NCI-H2196 (cell line): Measurements from ENCODE around the gene ULK3.

Source experiments
- DNase-seq: peaks from one replicate; lab custom pipeline; 2025; ENCODE audit not compliant: unreplicated experiment; lab: John Stamatoyannopoulos, UW

The ULK3 gene

DNA sequence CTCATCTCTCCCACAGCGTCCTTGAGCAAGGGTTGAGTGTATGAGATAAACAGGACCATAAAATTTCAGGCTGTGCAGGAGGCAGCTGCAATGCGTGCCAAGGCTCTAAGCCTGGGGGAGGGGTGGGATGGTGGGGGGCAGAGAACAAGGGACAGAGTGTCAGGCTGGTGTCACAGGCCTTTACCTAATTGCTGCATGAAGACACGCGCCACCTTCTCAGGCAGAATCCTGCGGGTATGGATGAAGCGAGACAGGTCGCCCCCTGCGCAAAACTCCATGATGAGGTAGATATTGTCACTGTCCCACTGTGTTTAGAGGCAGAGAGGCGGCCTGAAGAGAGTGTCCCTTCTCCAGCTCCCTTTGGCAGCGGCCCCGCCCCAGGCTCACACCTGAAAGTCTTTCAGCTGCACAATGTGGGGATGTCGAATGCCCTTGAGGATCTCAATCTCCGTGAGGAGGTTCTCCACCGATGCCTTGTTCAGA, 1.0 kb downstream of the ULK3 start:
- DNase-seq: no peak

- no peak for DNase-seq
These were observed 1.8 kb downstream of the ULK3 start for GRCh38 chr15:74840851-74841775.

GRCh38 chr15:74839526-74840395, 3.2 kb downstream of the ULK3 start:
- no peak for DNase-seq

DNA sequence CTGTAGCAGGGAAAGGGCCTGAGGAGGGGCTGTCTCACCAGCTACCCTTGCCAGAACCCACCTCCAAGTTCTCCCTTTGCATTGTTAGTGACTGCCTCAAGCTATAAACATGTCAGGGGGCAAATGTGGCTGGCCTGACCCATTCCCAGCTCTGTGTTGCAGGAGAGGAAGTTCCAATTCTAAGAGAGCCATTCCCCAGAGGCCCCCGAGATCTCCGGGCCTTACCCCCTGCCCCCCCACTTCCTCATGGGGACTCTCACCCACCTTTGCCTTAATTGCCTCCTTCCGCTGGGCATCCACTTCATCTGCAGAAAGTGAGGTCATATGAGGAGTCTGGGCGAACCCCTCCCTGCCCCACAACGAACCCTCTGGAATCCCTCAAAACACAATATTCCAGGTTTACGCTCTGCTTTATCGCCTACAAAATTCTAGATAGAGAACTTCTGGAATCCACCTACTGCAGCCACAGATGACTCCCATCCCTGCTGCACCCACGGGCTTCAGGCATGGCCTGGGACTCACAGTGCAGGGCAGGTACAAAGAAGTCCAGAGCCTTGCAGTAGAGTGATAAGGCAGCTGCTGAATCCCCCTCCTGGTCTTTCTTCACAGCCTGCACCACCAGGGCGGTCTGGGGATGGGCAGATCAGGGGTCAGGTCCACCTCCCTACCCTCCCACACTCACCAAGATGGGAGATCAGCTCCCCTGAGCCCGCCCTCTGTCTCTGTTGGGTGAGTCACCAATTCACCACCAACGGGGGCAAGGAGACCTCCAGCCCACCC, 4.0 kb downstream of the ULK3 start:
- DNase-seq: no peak

DNA sequence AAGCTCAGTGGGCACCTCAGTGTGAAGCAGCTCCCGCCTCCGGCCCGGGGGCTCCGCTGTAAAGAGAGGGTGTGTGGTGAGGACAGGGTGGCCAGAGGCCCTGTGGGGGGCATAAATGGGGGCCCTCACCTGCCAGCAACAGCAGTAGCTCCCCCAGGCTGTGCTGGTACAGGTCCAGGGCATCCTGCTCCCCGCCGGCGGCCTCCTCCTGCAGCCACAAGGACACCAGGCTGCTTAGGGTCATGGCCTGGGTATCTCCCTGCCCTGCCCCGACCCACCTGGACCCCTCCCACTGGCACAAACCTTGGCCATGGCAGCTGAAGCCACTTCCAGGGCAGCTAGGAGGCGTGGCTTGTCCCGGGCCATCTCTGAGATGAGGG, 4.8 kb downstream of the ULK3 start:
- no peak for DNase-seq

DNA sequence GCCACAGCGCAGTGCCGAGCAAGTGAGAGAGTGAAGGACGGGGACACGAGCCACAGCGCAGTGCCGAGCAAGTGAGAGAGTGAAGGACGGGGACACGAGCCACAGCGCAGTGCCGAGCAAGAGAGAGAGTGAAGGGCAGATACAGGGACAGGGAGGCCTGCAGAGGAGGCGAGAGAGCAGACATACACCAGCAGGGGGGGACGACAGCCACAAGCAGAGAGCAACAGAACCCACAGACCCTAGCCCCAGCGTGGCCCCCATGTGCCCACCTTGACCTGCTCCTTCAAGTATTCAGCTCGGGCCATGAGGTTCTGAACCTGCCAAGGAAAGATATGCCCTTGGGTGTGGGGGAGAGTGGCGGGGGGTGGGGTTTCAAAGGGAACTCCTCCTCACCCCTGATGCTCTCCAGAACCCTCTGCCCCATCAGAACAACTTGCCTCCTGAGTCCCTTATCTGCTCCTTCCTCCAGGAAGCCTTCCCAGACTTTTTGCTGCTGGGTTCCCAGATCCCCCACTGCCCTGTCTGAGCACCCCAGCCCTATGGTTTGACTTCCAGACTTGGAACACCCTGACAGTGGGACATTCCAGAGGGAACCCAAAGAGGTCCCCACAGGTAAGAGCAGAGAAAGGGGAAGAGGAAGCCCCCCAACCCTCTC, 5.3 kb downstream of the ULK3 start:
- no peak for DNase-seq

GRCh38 chr15:74836846-74837245, 6.1 kb downstream of the ULK3 start:
- no peak for DNase-seq

- DNase-seq: peak; percentile 42
These were observed 7.6 kb downstream of the ULK3 start for GRCh38 chr15:74835312-74835823.

GRCh38 chr15:74833376-74834107, 9.4 kb downstream of the ULK3 start:
- no peak for DNase-seq

DNA sequence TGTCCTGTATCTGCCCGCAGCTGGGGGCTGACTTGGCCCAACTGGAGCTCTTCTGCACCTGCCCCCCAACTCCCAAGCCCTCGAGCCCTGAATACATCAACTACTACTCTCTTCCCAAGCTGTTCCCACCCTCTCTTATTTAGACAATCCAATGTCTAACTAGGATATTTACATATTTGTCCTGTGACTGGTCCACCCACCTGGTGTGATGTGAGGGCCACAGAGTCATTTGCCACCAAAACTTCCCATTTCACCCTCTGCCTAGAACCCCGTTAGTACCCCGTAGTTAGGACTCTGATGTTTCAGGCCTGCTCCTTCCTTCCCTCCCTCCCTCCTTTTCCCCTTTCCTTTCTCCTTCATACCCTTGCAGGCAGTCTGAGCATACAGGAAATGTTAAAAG, 10.1 kb downstream of the ULK3 start:
- DNase-seq: no peak

DNA sequence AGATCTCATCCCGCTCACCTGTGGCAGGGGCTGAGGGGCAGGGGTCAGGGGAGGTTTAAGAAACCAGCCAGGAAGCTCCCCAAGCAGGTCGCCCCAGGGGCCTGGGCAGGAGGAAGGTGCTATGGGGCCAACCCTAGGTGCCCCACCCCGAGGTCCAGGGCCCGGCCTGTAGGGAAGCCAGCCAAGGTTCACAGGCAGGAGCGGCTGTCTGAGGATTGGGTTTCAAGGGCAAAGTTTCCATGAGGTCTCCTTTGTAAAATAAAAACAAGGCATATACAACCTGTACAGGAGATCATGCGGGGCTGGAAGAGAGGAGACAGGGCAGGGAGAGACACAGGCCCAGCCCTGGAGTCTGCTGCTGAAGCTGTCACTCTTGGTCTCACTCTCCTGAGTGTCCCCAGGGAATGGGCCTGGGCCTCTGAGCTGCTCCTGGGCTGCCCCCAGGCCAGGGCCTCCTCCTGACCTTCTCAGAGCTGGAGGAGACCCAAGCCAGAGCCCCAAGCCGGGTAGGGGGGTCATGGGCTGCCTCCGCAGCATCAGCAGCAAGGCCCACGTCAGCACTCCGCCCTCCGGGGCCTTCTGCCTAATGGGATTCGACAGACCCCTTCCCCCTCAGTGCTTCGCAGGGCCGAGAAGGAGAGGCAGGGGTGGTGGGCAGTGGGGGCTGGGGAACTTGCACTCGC, 11.0 kb downstream of the ULK3 start:
- DNase-seq: peak; percentile 46

DNA sequence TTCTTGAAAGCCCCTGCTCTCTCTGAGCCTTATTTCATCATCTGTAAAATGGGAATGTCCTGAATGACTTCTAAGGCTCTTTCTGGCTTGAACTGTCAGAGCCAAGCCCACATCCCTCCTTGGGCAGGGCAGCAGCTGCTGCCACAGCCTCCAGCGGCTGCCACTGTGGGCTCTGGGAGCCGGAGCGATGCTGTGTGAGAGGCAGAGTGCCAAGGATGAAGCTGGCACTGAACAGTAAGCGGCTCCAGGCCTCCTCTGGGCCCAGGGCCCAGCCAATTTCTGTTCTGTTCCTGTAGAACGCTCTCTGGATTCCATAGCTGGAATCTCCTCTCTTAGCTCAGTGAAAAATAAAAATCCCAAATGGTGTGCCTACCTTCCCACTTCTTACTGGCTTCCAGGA, 12.1 kb downstream of the ULK3 start:
- peak; percentile 14 for DNase-seq

- no peak for DNase-seq
These were observed 13.0 kb downstream of the ULK3 start for GRCh38 chr15:74829991-74830390.

DNA sequence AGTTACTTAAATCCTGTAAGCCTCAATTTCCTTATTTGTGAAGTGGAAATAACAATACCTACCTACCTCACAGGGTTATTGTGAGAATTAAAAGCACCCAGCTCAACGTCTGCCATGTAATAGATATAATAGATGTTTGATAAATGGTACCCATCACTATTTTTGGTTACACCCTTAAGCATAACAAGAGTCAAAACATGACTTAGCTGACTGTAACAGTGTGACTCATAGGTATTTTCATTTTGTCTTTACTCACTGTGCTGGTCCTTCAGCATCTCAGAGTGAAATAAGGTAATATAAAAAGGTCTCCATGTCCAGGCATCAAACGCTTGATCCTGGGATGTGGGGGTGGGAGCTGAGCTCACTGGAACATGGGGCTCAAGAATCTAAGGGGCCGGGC, 13.5 kb downstream of the ULK3 start:
- no peak for DNase-seq

- no peak for DNase-seq
These were observed 14.1 kb downstream of the ULK3 start for GRCh38 chr15:74828835-74829234.

DNA sequence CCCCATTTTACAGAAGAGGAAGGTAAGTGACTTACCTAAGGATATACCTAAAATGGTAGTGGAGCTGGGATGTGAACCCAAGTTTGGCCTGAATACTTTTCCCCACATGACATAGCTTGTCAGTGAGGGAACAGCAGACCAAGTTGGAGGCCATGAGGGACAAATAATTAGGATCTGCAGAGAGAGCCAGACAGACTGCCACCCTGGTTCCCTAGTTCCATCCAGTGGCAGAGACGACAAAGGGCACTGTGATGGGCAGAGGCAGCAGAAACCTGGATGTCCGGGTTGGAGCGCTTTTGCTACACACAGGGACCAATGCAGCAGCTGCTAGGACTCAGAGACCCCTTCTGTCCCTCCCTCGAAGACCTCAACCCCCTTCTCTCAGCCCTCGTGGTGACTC, 15.3 kb downstream of the ULK3 start:
- no peak for DNase-seq

DNA sequence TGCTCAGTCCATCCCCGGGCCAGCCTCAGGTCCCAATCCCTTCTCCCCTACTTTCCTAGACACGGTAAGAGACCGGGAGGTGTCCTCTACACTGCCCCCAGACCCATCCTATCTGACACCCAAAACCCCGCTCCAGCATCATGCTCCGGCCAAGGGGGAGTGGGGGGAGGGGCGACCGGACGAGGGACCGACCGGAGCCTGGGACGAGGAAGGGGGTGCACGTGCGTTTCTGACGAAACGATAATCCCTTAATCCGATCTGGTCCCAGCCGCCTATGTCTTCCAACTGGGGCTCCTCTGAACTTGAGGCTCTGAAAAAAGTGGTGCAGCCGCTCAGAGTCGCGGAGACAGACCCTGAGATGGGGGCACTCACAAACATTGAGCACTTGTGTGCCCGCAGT, 16.0 kb downstream of the ULK3 start:
- no peak for DNase-seq

DNA sequence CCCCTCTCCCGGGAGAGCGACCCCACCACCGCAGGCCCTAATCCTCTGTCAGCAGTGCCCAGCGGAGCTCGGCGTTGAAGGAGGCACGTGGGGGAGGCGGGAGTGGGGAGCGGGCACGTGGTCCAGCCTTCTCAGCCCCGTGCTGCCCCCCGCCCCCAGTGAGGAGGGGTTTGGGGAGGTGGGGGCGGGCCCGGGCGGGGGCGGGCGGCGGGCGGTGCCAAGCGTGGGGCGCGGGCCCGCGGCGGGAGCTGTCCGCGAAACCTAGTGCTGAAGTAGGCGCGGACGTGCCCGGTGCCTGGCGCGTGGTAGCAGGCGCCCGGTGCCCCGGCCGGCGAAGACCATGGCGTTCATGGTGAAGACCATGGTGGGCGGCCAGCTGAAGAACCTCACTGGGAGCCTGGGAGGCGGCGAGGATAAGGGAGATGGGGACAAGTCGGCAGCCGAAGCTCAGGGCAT, 16.6 kb downstream of the ULK3 start, which contains the start of gene CPLX3:
CPLX3 (plus strand) TSS at position 264 of the 456 bp plus-strand sequence; CDS start at position 341, 77 bp downstream.
- no peak for DNase-seq

DNA sequence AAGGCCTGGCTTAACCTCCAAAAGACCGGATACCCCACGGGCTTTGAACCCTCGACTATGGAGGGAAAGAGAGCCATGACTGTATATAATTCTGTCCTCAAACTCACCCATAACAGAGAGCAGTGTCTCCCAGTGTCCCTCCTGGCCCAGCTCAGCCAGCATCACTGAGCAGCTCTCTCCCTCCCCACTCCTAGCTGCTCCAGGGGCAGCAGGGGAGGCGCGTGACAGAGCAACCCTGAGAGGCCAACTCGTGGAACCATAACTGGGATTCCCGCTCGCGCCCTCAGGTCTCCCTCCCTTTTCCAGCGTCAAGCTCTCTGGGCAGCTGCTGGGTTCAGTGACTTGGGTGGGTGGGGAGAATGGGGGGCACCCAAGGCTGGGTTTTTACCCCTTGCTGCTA, 17.1 kb downstream of the ULK3 start:
- no peak for DNase-seq
